Upper lobe of right lung (tissue), 1 donor: ENCODE data around the gene RNF123. TPM values are rescaled to one million over a fixed set of nuclear protein-coding genes. Genes with fewer than 3 reads are reported as not detected.

Source experiments
- total RNA-seq: library from RNA; stranded (reverse); fragmentation: NEBNext Ultra II Directional; extraction: Animal tissue kit (Norgen Biotek cat#: 25700); gene quantifications from one replicate; pipeline ENCODE4 v1.2.1, GENCODE V29; 2021
- donor health status: DM: no; HTN: yes; CAD: no; lungs with severe emphysema.

Gene RNF123
- total RNA-seq, 1 donor from 2014 or later: 41.4 TPM

Other genes starting within 250 kb of the RNF123 start
- 88.2 TPM for gene DAG1, start 219.3 kb upstream of the RNF123 start, total RNA-seq
- 0.43 TPM for gene BSN, start 135.1 kb upstream of the RNF123 start, total RNA-seq
- 88.5 TPM for gene APEH, start 15.2 kb upstream of the RNF123 start, total RNA-seq
- 23.7 TPM for gene MST1, start 83 bp upstream of the RNF123 start, total RNA-seq
- gene AMIGO3, start 30.1 kb downstream of the RNF123 start, total RNA-seq: 0.26 TPM
- gene GMPPB, start 34.4 kb downstream of the RNF123 start, total RNA-seq: 34.8 TPM
- 39.5 TPM for gene IP6K1, start 97.0 kb downstream of the RNF123 start, total RNA-seq
- not detected for gene CDHR4, start 110.3 kb downstream of the RNF123 start, total RNA-seq
- gene INKA1, start 113.7 kb downstream of the RNF123 start, total RNA-seq: 6.6 TPM
- 110 TPM for gene UBA7, start 124.4 kb downstream of the RNF123 start, total RNA-seq
- gene TRAIP, start 167.0 kb downstream of the RNF123 start, total RNA-seq: 1.5 TPM
- gene CAMKV, start 180.3 kb downstream of the RNF123 start, total RNA-seq: not detected
- gene MST1R, start 214.3 kb downstream of the RNF123 start, total RNA-seq: 46.2 TPM
- 10.2 TPM for gene MON1A, start 240.3 kb downstream of the RNF123 start, total RNA-seq